Stimulated activated CD4-positive, alpha-beta T cell treated with anti-CD3 and anti-CD28 coated beads, Interleukin-4, amount 100 ng/mL, for 1 hour (primary cell): Measurements from ENCODE around the gene PTPN14.
"Not testable (repeated sequence)": the region's sequence is repeated elsewhere in the genome, so short reads cannot be mapped to it uniquely, and the experiment has no call there.

Experiments
- DNase-seq: peaks from one replicate; pipeline ENCODE4 v3.0.0-alpha.2; 2020

The PTPN14 gene

DNA sequence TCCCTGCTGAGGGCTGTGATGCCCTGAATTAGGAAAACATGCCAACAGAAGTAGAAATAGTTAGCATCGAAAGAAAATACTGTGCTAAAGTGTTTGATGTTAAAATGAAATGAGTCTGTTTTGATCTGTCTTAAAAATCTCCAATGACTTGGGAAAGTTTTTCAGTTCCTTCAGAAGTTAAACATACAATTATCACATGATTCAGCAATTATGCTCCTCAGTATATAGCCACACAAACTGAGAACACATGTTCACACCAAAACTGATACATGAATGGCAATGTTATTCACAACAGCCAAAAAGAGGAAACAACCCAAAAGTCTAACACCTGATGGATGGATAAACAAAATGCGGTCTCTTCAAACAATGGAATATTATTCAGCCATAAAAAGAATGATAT lies 130.6 kb downstream of the PTPN14 start:
- no peak for DNase-seq

DNA sequence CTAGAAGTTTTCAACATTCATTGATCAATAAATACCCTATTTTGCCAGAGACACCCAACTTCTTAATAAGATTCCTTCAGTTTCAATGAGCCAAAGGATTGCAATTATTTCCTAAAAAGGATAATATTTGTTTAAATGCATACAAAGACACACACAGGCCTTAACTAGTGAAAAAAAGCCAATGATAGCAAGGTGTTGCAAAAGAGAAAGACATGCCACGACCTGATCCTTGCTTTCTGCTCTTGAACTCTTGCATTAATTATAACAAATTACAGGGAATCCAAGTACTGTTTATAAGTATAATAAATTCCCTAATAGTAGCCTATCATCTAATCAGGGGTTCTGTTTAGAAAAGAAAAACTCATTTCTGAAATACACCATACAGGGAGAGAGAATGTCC lies 131.1 kb downstream of the PTPN14 start:
- DNase-seq: no peak

DNA sequence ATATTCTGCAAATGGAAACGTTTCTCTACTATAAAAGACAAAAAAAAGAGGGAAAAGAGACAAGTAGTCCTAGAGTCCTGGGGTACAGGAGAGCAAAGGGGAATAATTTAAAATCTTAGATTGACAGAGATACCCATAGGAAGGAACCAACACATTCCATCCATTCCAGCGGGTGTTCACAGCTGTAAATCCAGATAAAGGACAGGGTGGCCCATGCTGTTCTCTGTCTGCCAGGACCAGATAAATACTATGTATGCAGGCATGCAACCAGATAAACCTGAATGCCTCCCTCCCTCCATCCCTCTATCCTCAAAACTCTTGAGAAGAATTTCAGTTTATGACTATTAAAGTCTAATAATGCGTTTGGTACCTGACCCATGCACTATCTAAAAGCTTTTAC lies 131.8 kb downstream of the PTPN14 start:
- DNase-seq: no peak

DNA sequence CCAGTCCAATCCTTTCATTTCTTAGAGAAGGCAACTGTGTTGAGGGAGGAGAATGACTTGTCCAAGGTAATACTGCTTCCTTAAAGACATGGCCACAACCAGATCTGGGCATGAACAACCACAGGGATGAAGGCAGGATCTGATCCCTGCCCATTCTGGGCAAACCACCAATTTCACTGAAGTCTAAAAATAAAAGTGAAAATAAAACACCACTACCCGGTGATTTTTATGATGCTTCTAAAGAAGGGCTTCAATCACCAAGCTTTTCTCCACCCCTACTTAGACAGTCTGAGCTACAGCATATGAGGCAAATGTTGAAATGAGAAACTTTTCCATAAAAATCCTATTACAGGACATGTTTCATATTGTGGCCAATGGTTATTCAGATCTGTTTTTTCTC lies 133.0 kb downstream of the PTPN14 start:
- no peak for DNase-seq

DNA sequence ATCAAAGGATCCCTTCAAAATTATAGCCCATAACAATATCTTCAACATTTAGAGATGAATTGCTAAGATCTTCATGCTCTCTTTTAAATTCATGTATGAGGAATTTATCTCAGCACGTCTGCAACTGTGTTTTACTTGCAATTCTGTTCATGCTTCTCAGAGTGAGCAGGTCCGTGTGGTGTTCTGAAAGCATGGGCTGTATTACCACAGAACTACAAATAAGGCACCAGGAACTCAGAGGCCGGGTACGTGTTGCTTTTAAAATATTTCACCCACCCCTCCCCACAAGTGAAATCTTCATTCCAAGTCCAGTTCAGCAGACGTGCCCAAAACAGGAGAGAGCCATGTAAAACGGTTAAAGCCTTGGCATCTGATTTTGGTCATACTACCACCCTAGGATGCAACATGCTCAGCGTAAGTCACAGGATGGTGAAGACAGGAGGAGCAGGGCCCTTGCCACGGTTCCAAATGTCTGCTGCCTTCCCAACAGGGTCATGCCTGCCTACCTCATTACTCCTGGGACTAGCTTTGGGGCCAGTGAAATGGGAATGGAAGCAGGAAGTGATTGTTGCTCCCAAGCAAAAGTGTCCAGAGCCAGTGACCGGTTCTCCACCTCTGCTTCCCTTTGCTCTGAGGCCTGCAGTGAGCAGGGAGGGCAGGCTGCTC lies 133.7 kb downstream of the PTPN14 start:
- DNase-seq: no peak

DNA sequence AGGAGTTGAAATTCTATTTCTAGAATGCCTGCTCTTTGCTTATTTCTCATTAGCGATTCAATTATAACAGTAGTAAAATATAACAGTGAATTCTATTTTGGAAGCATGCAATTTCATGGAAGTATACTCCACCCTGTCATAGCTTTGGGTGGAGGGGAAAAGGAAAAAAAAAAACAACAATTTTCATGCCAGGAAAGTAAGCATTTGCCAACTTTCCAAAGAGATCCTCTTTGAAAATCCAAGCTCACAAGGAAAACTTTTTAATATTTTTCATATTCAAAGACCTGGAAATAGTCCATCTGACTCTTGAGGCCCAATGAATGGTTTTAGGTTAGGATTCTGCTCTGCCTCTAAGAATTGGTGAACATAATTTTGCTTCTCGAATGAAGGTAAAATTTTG lies 134.5 kb downstream of the PTPN14 start:
- DNase-seq: no peak

DNA sequence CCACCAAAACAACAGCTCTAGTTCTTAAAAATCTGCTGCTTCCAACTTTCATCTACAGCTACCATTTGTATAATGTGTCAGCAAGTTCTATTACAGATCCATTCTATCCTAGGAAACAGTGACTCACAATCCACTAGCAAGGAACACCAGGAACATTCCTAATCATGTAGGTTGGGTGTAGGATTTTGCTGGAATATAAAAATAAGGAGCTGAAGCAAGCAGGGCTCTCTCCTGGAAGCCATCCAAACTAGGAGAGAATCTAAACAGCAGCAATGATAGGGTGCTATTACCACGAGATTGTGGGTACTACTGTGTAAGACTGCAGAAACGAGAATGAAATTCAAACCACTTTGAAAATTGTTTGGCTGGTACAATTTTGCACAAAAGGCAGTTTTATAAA lies 135.0 kb downstream of the PTPN14 start:
- DNase-seq: no peak

DNA sequence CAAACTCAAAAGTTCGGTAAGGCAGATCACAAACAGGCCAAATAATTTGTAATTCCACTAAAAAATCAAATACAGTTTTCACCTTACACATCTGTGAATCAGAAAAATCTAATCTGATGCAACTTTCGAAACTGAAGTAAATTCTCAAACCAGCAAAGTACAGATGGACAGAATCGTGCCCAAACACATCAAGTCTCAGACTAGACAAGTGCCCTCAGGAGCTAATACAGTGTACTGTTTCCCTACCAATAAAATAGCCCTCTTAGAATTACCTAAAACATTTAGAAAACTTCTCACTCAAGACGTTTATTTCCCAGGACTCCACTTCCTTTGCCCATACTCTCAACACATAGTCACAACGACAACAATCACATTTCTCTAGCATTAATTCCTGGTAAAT lies 136.3 kb downstream of the PTPN14 start:
- no peak for DNase-seq

DNA sequence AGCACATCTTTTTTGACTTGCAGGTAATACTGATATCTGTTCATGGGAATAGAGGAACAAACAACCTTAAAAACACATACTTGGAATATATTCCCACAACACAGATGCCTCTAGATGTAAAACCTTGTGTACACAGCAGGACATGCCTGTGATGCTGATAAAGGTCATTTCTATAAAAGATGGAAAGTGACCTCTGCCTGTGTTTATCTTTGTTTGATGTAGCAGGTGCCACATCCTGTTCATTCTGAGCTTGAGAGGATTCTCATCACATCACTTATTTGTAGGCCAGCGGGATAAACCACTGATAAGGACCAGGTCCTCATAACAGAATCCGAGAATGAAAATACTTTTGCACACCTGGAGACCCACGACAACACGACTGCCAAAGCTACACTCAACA lies 136.7 kb downstream of the PTPN14 start:
- no peak for DNase-seq

DNA sequence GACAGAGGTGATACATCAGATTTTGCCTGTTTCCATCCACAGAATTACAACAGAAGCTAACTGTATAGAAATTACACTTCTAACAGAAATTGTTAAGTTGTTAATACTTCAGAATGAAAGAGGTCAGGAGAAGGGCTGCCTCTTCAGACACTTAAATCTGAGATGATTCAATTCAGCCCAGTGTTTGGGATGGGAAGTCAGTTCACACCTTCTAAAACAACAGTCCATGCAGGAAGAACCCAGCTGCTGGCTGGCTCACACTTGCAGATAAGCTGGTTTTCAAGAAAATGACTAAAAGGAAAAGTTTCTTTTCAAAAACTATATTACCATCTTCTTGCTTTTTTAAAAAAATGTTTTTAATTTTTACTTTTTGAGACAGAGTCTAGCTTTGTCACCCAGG lies 138.1 kb downstream of the PTPN14 start:
- no peak for DNase-seq

DNA sequence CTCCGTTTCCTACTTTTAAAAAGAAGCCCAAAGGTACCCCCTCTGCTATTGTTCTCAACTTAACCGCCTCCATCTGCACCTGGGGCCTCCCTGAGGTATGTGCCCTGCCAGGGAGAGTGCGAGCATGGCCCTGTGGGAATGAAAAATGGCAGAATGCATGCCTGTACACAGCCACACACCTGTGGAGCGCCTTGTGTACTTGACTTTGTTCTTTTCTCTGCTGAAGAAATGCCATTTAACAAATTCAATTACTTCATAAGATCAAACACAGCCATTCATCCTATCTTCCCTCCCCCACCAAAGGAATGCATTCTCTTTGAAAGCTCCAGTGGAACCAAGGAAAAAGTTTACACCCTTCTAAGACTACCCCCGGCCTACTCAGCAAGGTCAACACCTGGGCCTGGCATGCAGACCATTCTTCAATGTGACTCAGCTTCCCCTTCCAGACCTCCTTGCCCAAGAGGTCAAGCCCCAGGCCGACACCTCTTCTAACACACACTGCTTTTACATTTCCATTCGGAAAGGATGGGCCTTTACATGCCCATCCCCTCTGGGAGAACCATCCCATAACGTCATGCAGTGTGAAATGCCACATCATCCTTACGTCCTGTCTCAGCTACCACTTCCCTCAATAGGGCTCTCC lies 146.7 kb downstream of the PTPN14 start:
- no peak for DNase-seq

DNA sequence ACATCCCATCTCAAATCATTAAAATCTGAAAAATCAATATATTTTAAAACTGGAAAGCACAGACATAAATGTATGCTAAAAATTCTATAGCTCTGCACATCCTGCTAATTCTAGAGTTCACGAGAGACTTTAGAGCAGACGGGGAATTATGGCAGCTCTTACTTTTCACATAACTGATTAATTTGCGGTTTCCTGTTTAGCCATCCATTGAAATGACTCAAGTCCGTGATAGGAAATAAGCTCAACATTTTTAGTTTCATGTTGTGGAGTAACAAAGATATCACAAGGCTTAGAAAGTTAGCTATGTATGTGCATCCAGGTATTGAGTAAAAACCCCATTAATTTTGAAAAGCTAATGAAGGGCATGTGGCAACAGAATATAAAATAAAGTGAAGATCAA lies 147.2 kb downstream of the PTPN14 start:
- no peak for DNase-seq

DNA sequence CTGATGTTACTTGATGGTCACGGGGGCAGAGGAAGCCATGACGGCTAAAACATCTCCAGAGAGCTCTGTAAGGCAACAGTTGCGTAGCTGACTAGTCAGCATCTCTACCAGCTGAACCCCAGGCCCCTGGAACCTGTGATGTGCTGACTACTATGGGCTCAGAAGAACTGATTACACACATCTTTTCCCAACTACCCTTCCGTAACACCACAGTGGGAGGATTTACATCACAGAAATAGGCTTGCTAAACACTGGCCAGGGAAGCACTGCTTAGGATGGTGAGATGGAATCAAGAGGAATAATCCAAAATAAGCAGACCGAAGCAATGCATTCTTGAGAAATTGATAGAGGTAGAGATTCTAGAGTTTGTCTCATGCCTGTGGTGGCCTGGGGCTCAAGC lies 148.0 kb downstream of the PTPN14 start:
- DNase-seq: no peak

DNA sequence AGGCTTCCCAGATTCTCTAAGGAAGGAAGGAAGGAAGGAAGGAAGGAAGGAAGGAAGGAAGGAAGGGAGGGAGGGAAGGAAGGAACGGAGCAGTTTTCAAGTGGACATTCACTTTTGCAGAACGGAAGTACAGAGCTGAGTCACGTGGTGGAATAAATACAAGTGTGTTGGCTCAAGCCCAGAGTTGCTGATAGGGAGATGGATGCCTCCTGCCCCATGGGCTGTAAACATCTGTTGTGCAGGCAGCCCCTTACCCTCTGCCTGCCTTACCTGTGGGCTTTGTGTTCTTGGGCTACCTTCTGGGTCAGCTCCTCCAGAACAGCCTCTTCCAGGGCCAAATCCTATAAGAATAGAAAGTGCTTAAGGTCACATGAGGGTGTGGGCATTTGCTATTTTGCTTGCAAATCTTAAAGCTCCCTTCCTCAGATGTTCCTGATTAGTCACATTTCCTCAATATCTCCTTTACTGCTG lies 148.8 kb downstream of the PTPN14 start:
- no peak for DNase-seq

DNA sequence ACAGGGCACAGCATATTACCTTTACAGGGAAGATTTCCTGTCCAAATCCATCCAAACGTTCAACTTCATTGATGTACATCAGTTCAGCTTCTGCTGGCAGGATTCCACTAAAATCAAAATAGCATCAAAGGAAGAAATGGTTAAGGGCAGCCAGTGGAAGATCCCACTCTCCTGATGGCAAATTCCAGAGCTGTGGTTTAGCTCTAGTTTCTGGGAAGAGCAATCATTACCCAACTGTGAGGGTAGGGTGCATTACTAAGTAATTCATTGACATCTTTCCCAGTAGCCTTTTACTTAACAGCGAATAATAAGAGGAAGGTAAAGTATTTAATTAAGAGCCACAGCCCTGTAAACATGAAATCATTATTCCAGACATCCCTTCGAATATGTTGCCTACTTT lies 149.7 kb downstream of the PTPN14 start:
- DNase-seq: no peak

DNA sequence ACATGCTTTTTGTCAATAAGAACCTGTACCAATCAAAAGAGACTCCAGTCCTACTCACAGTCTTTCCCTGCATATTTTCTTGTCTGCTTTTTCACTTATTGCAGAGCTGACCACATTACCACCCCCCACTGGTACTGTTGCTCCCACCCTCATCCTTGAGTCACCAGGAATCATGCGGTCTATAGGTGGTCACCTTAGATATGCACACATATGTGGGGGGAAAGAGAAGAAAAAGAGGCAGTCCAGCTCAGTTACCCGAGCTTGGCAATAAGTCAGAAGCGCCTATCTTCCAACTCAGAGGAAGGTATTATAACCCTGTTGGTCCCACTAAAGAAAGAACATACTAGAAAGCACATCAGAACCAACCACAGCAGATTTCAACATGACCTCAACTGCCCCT lies 151.3 kb downstream of the PTPN14 start:
- no peak for DNase-seq

DNA sequence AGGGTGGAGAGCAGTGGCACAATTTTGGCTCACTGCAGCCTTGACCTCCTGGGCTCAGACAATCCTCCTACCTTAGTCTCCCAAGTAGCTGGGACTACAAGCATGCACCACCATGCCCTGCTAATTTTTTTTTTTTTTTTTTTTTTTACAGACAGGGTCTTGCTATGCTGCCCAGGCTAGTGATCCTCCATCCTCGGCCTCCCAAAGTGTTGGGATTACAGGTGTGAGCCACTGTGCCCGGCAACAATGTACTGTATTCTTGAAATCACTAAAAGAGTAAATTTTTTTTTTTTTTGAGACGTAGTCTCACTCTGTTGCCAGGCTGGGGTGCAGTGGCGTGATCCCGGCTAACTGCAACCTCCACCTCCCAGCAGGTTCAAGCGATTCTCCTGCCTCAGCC lies 152.9 kb downstream of the PTPN14 start:
- no peak for DNase-seq

DNA sequence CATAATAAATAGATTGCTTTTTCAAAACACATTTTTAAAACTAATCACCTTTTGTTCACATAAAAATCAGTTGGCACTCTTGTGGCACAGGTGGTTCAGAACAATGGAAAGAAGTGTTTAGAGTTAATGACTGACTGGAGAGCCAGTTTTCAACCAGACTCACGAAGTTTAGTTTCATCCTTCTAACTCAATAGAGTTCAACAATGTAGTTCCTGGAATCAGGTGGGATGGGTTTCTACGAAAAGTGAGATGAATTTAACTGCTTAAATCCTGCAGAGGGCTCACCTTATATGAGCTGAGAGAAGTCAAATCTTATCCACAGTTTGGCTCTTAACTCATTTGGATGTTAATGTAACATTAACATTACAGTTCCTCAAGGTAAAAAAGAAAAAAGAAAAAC lies 153.9 kb downstream of the PTPN14 start:
- no peak for DNase-seq

DNA sequence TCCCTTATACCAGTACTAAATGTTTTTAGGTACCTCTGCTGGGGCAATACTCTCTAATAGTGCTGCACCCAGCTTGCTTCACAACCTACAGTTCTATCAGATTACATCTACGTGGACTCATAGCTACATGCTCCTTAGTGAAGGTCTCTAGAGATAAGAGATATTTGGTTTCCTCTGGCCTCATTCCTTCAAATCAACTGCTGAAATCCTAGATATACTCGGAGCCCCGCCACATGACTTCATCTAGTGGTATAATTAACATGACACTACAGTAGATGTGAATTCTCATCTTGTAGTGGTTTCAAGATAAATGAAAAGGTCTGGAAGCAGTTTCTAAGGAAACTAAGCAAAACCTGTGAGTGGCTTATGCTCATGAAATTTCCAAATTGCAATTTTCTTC lies 155.1 kb downstream of the PTPN14 start:
- DNase-seq: no peak

DNA sequence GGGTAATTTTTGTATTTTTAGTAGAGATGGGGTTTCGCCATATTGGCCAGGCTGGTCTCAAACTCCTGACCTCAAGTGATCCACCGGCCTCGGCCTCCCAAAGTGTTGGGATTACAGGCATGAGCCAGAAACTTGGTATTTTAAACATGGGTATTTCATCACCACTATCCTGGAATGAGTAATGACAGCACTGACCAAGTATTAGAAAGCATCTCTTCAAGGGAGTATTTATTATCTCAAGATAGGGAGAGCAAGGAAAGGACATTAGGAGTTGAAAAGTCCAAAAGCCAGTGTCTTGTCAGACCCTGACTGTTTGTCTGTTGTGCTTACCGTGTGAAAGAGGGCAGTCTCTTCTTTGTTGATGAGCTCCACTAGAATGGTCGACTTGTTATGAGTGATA lies 156.8 kb downstream of the PTPN14 start:
- not testable (repeated sequence) for DNase-seq

DNA sequence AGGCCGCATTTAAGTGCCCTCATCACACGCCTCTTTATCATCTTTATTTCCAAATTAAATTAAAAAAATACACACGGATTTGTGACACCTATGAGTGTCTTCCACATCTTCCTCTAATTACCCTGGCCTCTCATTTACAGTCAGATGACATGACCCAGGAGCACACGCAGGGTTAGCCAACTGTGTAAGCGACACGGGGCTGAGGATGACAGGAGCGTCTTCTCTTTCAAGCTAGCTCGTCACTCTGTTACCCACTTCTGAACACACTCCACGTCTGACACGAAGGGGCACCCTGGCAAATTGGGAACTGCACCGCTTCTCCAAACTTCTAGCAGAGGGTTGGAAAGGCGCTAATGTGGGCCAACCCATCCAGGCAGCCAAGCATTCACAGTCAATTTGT lies 158.3 kb downstream of the PTPN14 start:
- no peak for DNase-seq

DNA sequence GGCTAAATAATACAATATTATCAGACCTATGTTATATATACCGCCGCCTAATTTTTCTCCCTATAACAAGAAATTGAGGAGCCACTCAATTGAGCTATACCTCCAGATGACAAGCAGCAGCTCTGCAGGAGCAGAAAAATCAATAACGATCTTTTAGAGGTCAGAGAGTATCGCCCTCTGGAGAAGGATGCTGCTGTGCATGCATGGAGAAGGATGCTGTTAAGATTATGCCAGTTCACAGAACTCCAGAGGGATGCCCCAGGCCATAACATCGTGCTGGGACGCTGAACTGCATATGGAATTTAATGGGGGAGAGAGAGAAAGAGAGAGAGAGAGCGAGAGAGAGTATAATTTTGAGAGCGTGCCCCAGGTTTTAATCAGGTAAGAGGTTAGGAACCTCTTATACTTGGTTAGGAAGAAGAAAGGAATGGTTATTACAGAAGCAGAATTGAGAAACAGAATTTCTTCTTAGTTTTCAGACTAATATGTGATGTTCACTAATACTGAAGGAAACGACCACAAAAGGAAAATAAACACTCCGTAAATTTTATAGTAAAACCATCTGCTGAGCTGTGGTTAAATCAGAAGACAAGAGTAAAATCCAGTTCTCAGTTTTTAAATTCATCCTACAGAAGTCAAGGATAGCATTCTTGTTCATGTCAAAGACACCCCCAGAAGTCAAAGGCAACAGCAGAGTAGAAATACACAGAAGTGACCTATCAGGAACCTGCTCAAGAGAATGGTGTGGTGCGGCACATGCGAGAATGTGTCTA lies 159.3 kb downstream of the PTPN14 start:
- DNase-seq: no peak

DNA sequence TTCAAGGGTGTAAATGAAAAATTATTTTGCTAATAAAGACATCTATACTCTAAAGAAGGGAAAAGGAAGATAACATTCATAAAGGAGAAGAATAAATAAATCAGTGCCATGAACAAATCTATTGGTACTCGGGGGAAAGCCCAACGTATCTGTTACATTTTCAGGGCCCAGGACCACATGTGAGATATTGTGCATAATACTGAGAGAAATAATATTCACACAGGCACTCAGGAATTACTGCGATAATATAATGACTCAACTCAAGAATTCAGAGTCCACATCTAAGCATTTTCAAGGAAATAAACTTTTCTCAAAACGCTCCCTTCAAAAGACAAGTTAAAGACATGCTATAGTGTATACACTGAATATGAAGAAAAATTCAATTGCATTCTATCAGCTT lies 161.7 kb downstream of the PTPN14 start:
- DNase-seq: no peak

DNA sequence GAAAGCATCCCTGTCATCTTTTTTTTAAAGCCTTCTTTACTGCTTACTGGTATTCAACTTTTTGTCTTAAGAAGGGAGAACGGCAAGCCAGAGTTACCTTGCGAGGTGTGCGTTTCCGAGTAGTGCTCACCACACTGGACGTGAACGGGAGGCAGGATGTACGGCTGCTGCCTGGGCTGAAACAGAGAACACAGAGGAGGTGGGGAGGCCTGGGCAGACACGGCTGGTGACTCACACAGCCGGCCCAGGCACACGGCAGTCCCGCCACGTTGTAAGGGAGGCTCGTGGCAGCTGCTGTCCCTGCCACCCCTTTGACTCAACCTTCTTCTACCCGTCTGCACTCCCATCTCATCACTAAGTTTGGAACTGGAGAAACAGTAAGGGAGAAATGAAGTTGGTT lies 164.7 kb downstream of the PTPN14 start:
- no peak for DNase-seq
